GM18520 (cell line): ENCODE results near the gene HELQ.
"Not testable (repeated sequence)": the region's sequence is repeated elsewhere in the genome, so short reads cannot be mapped to it uniquely, and the experiment has no call there.

ENCODE experiments used
- ATAC-seq: cut with Tn5 transposase; IDR thresholded peaks from one replicate; pipeline ENCODE4 v1.9.1; 2021; ENCODE audit not compliant: unreplicated experiment

Gene HELQ

GRCh38 chr4:83455281-83456183 is at the start of gene HELQ, which contains the start of gene MRPS18C:
TSS of gene HELQ (minus strand) at chr4:83455823. CDS start at chr4:83455693, 130 bp downstream.
TSS of gene MRPS18C (plus strand) at chr4:83456058. CDS start at chr4:83456078, 20 bp downstream.
- peak; percentile 96 for ATAC-seq

- ATAC-seq = no peak
Measured at GRCh38 chr4:83504996-83505395, 49.4 kb upstream of the HELQ start.

GRCh38 chr4:83504503-83504902 is 48.9 kb upstream of the HELQ start:
- no peak for ATAC-seq

- no peak for ATAC-seq
Measured at GRCh38 chr4:83503974-83504373, 48.4 kb upstream of the HELQ start.

- ATAC-seq = not testable (repeated sequence)
Measured at GRCh38 chr4:83501671-83502070, 46.0 kb upstream of the HELQ start.

- ATAC-seq = no peak
Measured at GRCh38 chr4:83498187-83498586, 42.6 kb upstream of the HELQ start.

GRCh38 chr4:83496085-83496917 is 40.7 kb upstream of the HELQ start:
- not testable (repeated sequence) for ATAC-seq

- no peak for ATAC-seq
Measured at GRCh38 chr4:83490876-83491450, 35.3 kb upstream of the HELQ start.

- no peak for ATAC-seq
Measured at GRCh38 chr4:83489711-83490326, 34.2 kb upstream of the HELQ start.

GRCh38 chr4:83486457-83487129 is 31.0 kb upstream of the HELQ start:
- ATAC-seq = no peak

GRCh38 chr4:83484500-83485461 is 29.2 kb upstream of the HELQ start, which contains the start of gene ABRAXAS1:
TSS of gene ABRAXAS1 (minus strand) at chr4:83485100. CDS start at chr4:83485072, 28 bp downstream.
- ATAC-seq = peak; percentile 96

GRCh38 chr4:83473966-83474365 is 18.3 kb upstream of the HELQ start:
- ATAC-seq = no peak

- no peak for ATAC-seq
Measured at GRCh38 chr4:83473423-83473822, 17.8 kb upstream of the HELQ start.

GRCh38 chr4:83456184-83456501 is 520 bp upstream of the HELQ start:
- ATAC-seq = no peak

GRCh38 chr4:83454686-83455085 is 937 bp downstream of the HELQ start:
- ATAC-seq = no peak

- ATAC-seq = no peak
Measured at GRCh38 chr4:83449009-83449408, 6.6 kb downstream of the HELQ start.

- no peak for ATAC-seq
Measured at GRCh38 chr4:83440899-83441298, 14.7 kb downstream of the HELQ start.

- ATAC-seq = no peak
Measured at GRCh38 chr4:83440148-83440814, 15.3 kb downstream of the HELQ start.

GRCh38 chr4:83438719-83439118 is 16.9 kb downstream of the HELQ start:
- ATAC-seq = no peak
